ENCODE data around the gene NRXN3.

DNA sequence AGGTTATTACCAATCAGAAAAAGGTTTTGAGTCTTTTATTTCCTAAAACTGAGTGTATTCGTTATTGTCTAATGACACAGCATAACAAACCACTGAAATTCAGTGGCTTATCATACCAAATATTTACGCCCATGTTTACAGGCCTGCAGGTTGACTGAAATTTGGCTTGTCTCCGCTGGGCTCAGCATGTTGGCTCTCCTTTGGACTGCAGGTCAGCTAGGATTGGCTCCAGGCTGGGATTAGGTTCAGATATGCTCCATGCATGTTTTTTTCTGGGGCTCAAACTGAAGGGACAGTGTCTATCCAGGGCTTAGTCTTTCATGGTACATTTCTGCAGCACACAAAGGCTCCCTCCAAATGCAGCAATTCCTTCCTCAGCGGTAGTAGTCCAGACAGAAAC, 1471.2 kb downstream of the NRXN3 start:
- TF ChIP-seq EZH2 (IDR thresholded peaks at IDR 0.05) (no peak), EZH2phosphoT487 (IDR thresholded peaks at IDR 0.05) (no peak)
- TF ChIP-seq, protein P1, sequence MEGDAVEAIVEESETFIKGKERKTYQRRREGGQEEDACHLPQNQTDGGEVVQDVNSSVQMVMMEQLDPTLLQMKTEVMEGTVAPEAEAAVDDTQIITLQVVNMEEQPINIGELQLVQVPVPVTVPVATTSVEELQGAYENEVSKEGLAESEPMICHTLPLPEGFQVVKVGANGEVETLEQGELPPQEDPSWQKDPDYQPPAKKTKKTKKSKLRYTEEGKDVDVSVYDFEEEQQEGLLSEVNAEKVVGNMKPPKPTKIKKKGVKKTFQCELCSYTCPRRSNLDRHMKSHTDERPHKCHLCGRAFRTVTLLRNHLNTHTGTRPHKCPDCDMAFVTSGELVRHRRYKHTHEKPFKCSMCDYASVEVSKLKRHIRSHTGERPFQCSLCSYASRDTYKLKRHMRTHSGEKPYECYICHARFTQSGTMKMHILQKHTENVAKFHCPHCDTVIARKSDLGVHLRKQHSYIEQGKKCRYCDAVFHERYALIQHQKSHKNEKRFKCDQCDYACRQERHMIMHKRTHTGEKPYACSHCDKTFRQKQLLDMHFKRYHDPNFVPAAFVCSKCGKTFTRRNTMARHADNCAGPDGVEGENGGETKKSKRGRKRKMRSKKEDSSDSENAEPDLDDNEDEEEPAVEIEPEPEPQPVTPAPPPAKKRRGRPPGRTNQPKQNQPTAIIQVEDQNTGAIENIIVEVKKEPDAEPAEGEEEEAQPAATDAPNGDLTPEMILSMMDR (IDR thresholded peaks at IDR 0.05) = no peak
